WTC11 (cell line): ENCODE data around the gene HLA-G. TPM values are rescaled to one million over a fixed set of nuclear protein-coding genes. Genes with fewer than 3 reads are reported as not detected.

Source experiments
- ATAC-seq: fragments of 200-7000 bp; cut with Tn5 transposase; 2 replicates; pipeline ENCODE4 v1.10.0; 2021; ENCODE audit warnings: mild to moderate bottlenecking, moderate library complexity
- CTCF ChIA-PET: fragments of 300-600 bp; sonication (Branson Sonifier 250); formaldehyde crosslinking; loops from one replicate; lab custom pipeline; 2021; ENCODE audit warnings: antibody characterized with exemption; lab: Charles Lee
- POLR2A ChIA-PET: fragments of 350-600 bp; sonication (Branson Sonifier 250); formaldehyde crosslinking; loops from one replicate; lab custom pipeline; 2021; ENCODE audit warnings: antibody characterized with exemption; lab: Charles Lee
- DNase-seq: peaks from one replicate; pipeline ENCODE4 v3.0.0; 2021; ENCODE audit warnings: low spot score
- H3K27ac Mint-ChIP-seq: 2 replicates; pipeline ENCODE4 v1.8.0; 2021; ENCODE audit warnings: mixed read lengths
- H3K27me3 Mint-ChIP-seq: 2 replicates; pipeline ENCODE4 v1.8.0; 2021; ENCODE audit warnings: low read depth, mild to moderate bottlenecking, moderate library complexity, mixed read lengths
- H3K36me3 Mint-ChIP-seq: 2 replicates; pipeline ENCODE4 v1.8.0; 2021; ENCODE audit warnings: mixed read lengths
- H3K4me1 Mint-ChIP-seq: 2 replicates; pipeline ENCODE4 v1.8.0; 2022; ENCODE audit warnings: mixed read lengths
- H3K4me3 Mint-ChIP-seq: 2 replicates; pipeline ENCODE4 v1.8.0; 2021; ENCODE audit warnings: mild to moderate bottlenecking, moderate library complexity, mixed read lengths
- H3K9me3 Mint-ChIP-seq: 2 replicates; pipeline ENCODE4 v1.8.0; 2021; ENCODE audit warnings: mixed read lengths
- ATF1 ChIP-seq: sonication (generic); formaldehyde crosslinking; IDR thresholded peaks from 2 replicates; pipeline ENCODE4 v1.8.1; 2023; ENCODE audit warnings: mild to moderate bottlenecking, moderate library complexity, missing genetic modification reagents
- CREM ChIP-seq: sonication (generic); formaldehyde crosslinking; IDR thresholded peaks from 2 replicates; pipeline ENCODE4 v1.8.1; 2022; ENCODE audit warnings: mild to moderate bottlenecking, missing genetic modification reagents, moderate library complexity
- E2F1 ChIP-seq: sonication (generic); formaldehyde crosslinking; IDR thresholded peaks from 2 replicates; pipeline ENCODE4 v1.8.0; 2022; ENCODE audit warnings: mild to moderate bottlenecking, missing genetic modification reagents
- E2F5 ChIP-seq: sonication (generic); formaldehyde crosslinking; IDR thresholded peaks from 2 replicates; pipeline ENCODE4 v1.8.1; 2022; ENCODE audit warnings: mild to moderate bottlenecking, moderate library complexity, missing genetic modification reagents
- ERG ChIP-seq: fragments of 250-450 bp; sonication (Bioruptor Pico); IDR thresholded peaks from 2 replicates; pipeline ENCODE4 v1.8.0; 2021; ENCODE audit warnings: mild to moderate bottlenecking
- ETV6 ChIP-seq: sonication (generic); formaldehyde crosslinking; IDR thresholded peaks from 2 replicates; pipeline ENCODE4 v1.8.1; 2022; ENCODE audit warnings: mild to moderate bottlenecking, missing genetic modification reagents
- FOXK1 ChIP-seq: sonication (generic); formaldehyde crosslinking; IDR thresholded peaks from 2 replicates; pipeline ENCODE4 v1.8.0; 2022; ENCODE audit warnings: mild to moderate bottlenecking, moderate library complexity, missing genetic modification reagents
- IRF2 ChIP-seq: sonication (generic); formaldehyde crosslinking; IDR thresholded peaks from 2 replicates; pipeline ENCODE4 v1.8.0; 2022; ENCODE audit warnings: low read depth, missing genetic modification reagents, borderline replicate concordance
- KAT7 ChIP-seq: sonication (generic); formaldehyde crosslinking; IDR thresholded peaks from 2 replicates; pipeline ENCODE4 v1.8.1; 2023; ENCODE audit warnings: missing genetic modification reagents, mild to moderate bottlenecking, borderline replicate concordance
- MXD4 ChIP-seq: fragments of 250-450 bp; sonication (Bioruptor Pico); IDR thresholded peaks from 2 replicates; pipeline ENCODE4 v1.8.0; 2021; ENCODE audit warnings: mild to moderate bottlenecking, moderate library complexity, borderline replicate concordance
- NR1H2 ChIP-seq: sonication (generic); formaldehyde crosslinking; IDR thresholded peaks from 2 replicates; pipeline ENCODE4 v1.9.0; 2021; ENCODE audit warnings: mild to moderate bottlenecking, moderate library complexity, missing genetic modification reagents
- NR2C2 ChIP-seq: sonication (generic); formaldehyde crosslinking; IDR thresholded peaks from 2 replicates; pipeline ENCODE4 v1.8.0; 2022; ENCODE audit warnings: mild to moderate bottlenecking, missing genetic modification reagents
- NR3C1 ChIP-seq: sonication (generic); formaldehyde crosslinking; conservative IDR thresholded peaks from 2 replicates; pipeline ENCODE4 v1.8.1; 2023; ENCODE audit warnings: low read depth, mild to moderate bottlenecking, missing genetic modification reagents
- OVOL2 ChIP-seq: fragments of 250-450 bp; sonication (Bioruptor Pico); IDR thresholded peaks from 2 replicates; pipeline ENCODE4 v1.9.0; 2021; ENCODE audit warnings: mild to moderate bottlenecking, borderline replicate concordance
- RORB ChIP-seq: fragments of 250-450 bp; sonication (Bioruptor Pico); IDR thresholded peaks from 2 replicates; pipeline ENCODE4 v1.9.0; 2021; ENCODE audit warnings: mild to moderate bottlenecking
- SMAD3 ChIP-seq: sonication (generic); formaldehyde crosslinking; IDR thresholded peaks from 2 replicates; pipeline ENCODE4 v1.8.0; 2022; ENCODE audit warnings: missing genetic modification reagents, mild to moderate bottlenecking, borderline replicate concordance
- SMAD4 ChIP-seq: sonication (generic); formaldehyde crosslinking; IDR thresholded peaks from 2 replicates; pipeline ENCODE4 v1.8.0; 2022; ENCODE audit warnings: mild to moderate bottlenecking, missing genetic modification reagents
- SP1 ChIP-seq: sonication (generic); formaldehyde crosslinking; conservative IDR thresholded peaks from 2 replicates; pipeline ENCODE4 v1.8.1; 2022; ENCODE audit warnings: missing genetic modification reagents
- TEAD1 ChIP-seq: sonication (generic); formaldehyde crosslinking; IDR thresholded peaks from 2 replicates; pipeline ENCODE4 v1.8.0; 2022; ENCODE audit warnings: mild to moderate bottlenecking, missing genetic modification reagents
- TEAD4 ChIP-seq: sonication (generic); formaldehyde crosslinking; IDR thresholded peaks from 2 replicates; pipeline ENCODE4 v1.8.0; 2022; ENCODE audit warnings: mild to moderate bottlenecking, missing genetic modification reagents
- TP53 ChIP-seq: sonication (generic); formaldehyde crosslinking; IDR thresholded peaks from 2 replicates; pipeline ENCODE4 v1.8.1; 2023; ENCODE audit warnings: mild to moderate bottlenecking, missing genetic modification reagents
- USF1 ChIP-seq: sonication (generic); formaldehyde crosslinking; IDR thresholded peaks from 2 replicates; pipeline ENCODE4 v1.8.0; 2022; ENCODE audit warnings: mild to moderate bottlenecking, missing genetic modification reagents
- ZNF121 ChIP-seq: sonication (generic); formaldehyde crosslinking; IDR thresholded peaks from 2 replicates; pipeline ENCODE4 v1.8.0; 2023; ENCODE audit warnings: missing genetic modification reagents
- ZNF232 ChIP-seq: sonication (generic); formaldehyde crosslinking; IDR thresholded peaks from 2 replicates; pipeline ENCODE4 v1.8.0; 2022; ENCODE audit warnings: mild to moderate bottlenecking, missing genetic modification reagents
- ZNF263 ChIP-seq: sonication (generic); formaldehyde crosslinking; IDR thresholded peaks from 2 replicates; pipeline ENCODE4 v1.8.1; 2022; ENCODE audit warnings: low read depth, mild to moderate bottlenecking, moderate library complexity, missing genetic modification reagents
- ZNF512 ChIP-seq: sonication (generic); formaldehyde crosslinking; IDR thresholded peaks from 2 replicates; pipeline ENCODE4 v1.8.1; 2022; ENCODE audit warnings: missing genetic modification reagents, borderline replicate concordance
- ZSCAN18 ChIP-seq: fragments of 250-450 bp; sonication (Bioruptor Pico); IDR thresholded peaks from 2 replicates; pipeline ENCODE4 v2.1.2; 2022; ENCODE audit warnings: mild to moderate bottlenecking, moderate library complexity
- total RNA-seq: library from RNA; stranded (reverse); gene quantifications from 3 replicates; pipeline ENCODE4 v1.2.3, GENCODE V29; 2021

The HLA-G gene
- total RNA-seq, 1 experiment from 2014 or later = 1.7 TPM

- TF ChIP-seq E2F1 (CRISPR knock-in tag) (no peak), ZNF263 (CRISPR knock-in tag) (no peak), OVOL2 (CRISPR knock-in tag) (no peak), SP1 (CRISPR knock-in tag) (no peak), ZNF232 (CRISPR knock-in tag) (no peak), FOXK1 (CRISPR knock-in tag) (no peak), ATF1 (CRISPR knock-in tag) (no peak), E2F5 (CRISPR knock-in tag) (no peak), ERG (CRISPR knock-in tag) (no peak), ZNF121 (no peak), RORB (CRISPR knock-in tag) (no peak), TEAD1 (CRISPR knock-in tag) (no peak)
Measured at GRCh38 chr6:29793796-29794195, 33.8 kb upstream of the HLA-G start (continued).

GRCh38 chr6:29796026-29796425 lies 31.6 kb upstream of the HLA-G start:
- H3K9me3 Mint-ChIP-seq = no peaks in the 10 kb centered on the region
- no peak overlapping the region for H3K4me3 Mint-ChIP-seq
- ATAC-seq (no peak), DNase-seq (no peak)
- peaks cover 5% of the 10 kb centered on the region for H3K4me1 Mint-ChIP-seq
- H3K27ac Mint-ChIP-seq = no peak overlapping the region
- ChIA-PET POLR2A (no interaction called here), CTCF (no interaction called here)
- peaks cover 62% of the 10 kb centered on the region for H3K27me3 Mint-ChIP-seq
- no peak for TF ChIP-seq ZNF512 (CRISPR knock-in tag)
- no peak for TF ChIP-seq TP53 (CRISPR knock-in tag)
- TF ChIP-seq ZNF121 = no peak
- no peak for TF ChIP-seq SMAD3 (CRISPR knock-in tag)
- TF ChIP-seq ZSCAN18 (CRISPR knock-in tag) = no peak
- TF ChIP-seq KAT7 = no peak
- TF ChIP-seq CREM (CRISPR knock-in tag) = no peak
- TF ChIP-seq NR3C1 = no peak
- TF ChIP-seq SMAD4 (CRISPR knock-in tag) = no peak
- TF ChIP-seq TEAD4 (CRISPR knock-in tag) = no peak
- TF ChIP-seq NR2C2 = no peak
- TF ChIP-seq NR1H2 (CRISPR knock-in tag) = no peak
- no peak for TF ChIP-seq IRF2 (CRISPR knock-in tag)
- no peak for TF ChIP-seq USF1
- no peak for TF ChIP-seq ERG (CRISPR knock-in tag)
- TF ChIP-seq ETV6 (CRISPR knock-in tag) = no peak
- no peak for TF ChIP-seq MXD4 (CRISPR knock-in tag)
- no peaks in the 10 kb centered on the region for H3K36me3 Mint-ChIP-seq
